PC-9 (cell line): ENCODE results near the gene UGT2A1.

Source experiments
- CTCF ChIP-seq: fragments of 200-600 bp; sonication (generic); conservative IDR thresholded peaks from 2 replicates; pipeline ENCODE4 v1.6.1; 2017; ENCODE audit warnings: mixed run types, antibody characterized with exemption, mild to moderate bottlenecking, moderate library complexity
- EZH2 ChIP-seq: fragments of 200-600 bp; sonication (generic); IDR thresholded peaks from 2 replicates; pipeline ENCODE4 v1.8.0; 2017; ENCODE audit warnings: antibody characterized with exemption, low read depth

DNA sequence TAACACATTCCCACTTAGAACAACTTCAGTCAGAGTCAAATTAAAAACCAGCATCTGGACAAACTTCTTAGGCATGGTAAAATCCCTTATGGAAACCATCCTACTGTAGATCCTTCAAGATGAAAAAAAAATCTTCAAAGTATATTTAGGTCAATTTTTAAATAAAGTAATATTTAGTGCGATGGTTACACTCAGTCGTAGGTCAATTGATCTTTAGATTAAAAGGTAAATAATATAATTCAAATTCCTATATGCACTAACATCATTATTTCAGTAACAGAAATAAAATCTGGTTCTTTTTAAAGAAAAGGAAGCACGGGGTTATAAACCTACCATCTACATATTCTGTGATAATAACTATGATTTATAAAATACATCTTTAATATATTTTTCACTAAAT is 13.5 kb downstream of the UGT2A1 start, which contains the start of gene UGT2A2:
- TF ChIP-seq CTCF (no peak), EZH2 (no peak)
